K562 (cell line): ENCODE data around the gene HPSE2. TPM values are rescaled to one million over a fixed set of nuclear protein-coding genes. Genes with fewer than 3 reads are reported as not detected.

Experiments
- HDAC1 ChIP-seq, 2 experiments: fragments of 450-650 bp; IDR thresholded peaks; 2 replicates each; pipeline ENCODE4 v1.6.1; 2016 to 2017; ENCODE audit warnings: inconsistent platforms in 1 of 2, mild to moderate bottlenecking in 1 of 2, moderate library complexity in 1 of 2
- RNF2 ChIP-seq: sonication (generic); IDR thresholded peaks from 2 replicates; pipeline ENCODE4 v1.6.1; 2016
- ZNF444 ChIP-seq: fragments of 250-450 bp; sonication (Bioruptor Pico); IDR thresholded peaks from 2 replicates; pipeline ENCODE4 v1.4.0; 2020; ENCODE audit warnings: mild to moderate bottlenecking, moderate library complexity
- polyA plus RNA-seq, 8 experiments: library from polyadenylated mRNA; depleted of rRNA in 4 of 8; stranded (reverse) in 5 of 8; unstranded in 3 of 8; fragments of >200 nt; fragmentation: Nextera tagmentation in 2 of 8; fragmentation: Illumina TruSeq in 1 of 8; extraction: Ambion mirVana in 2 of 8; extraction: Trizol in 1 of 8; gene quantifications; 2 replicates each; pipeline versions ENCODE4 v1.2.1 to v1.2.3, GENCODE V29; 2011 to 2014; ENCODE audit warnings: inconsistent platforms in 1 of 8, missing spikeins in 1 of 8
- total RNA-seq, 7 experiments: library from RNA; depleted of rRNA in 6 of 7; stranded (reverse); fragments of >200 nt in 6 of 7; fragmentation: Illumina TruSeq in 2 of 7; extraction: Trizol in 2 of 7; gene quantifications; 2 replicates each; pipeline versions ENCODE4 v1.2.1 to v1.2.3, GENCODE V29; 2011 to 2021; ENCODE audit warnings: low replicate concordance in 1 of 7
- TF ChIP-seq, protein P1 (sequence below): fragments of 450-650 bp; IDR thresholded peaks from 2 replicates; pipeline ENCODE4 v1.6.1; 2016; ENCODE audit warnings: mild to moderate bottlenecking, moderate library complexity

Gene HPSE2
- total and polyA plus RNA-seq, 9 of the 15 experiments (the other 6 are each of a cell fraction or from before 2014, with no cell fraction given) = 0.03 to 0.10 (median 0.04) TPM; not detected in 2

DNA sequence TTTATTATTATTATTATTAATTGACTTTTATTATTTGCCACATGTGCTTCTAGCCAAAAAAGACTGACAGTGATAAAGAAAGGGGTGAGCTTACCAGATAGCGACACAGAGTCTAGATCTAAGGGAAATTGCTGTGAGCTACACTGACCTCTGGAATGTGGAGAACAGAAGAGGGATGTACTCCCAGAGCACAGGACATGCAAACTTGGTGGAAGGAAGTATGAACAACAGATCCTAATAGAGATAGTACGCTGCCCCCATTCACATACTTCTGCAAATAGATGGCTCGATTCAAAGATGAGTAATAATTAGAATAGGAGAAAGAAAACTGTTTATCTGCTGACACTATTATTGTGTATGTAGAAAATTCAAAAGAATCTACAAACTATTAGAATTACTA lies 679.6 kb downstream of the HPSE2 start (continued):
- TF ChIP-seq, protein P1, sequence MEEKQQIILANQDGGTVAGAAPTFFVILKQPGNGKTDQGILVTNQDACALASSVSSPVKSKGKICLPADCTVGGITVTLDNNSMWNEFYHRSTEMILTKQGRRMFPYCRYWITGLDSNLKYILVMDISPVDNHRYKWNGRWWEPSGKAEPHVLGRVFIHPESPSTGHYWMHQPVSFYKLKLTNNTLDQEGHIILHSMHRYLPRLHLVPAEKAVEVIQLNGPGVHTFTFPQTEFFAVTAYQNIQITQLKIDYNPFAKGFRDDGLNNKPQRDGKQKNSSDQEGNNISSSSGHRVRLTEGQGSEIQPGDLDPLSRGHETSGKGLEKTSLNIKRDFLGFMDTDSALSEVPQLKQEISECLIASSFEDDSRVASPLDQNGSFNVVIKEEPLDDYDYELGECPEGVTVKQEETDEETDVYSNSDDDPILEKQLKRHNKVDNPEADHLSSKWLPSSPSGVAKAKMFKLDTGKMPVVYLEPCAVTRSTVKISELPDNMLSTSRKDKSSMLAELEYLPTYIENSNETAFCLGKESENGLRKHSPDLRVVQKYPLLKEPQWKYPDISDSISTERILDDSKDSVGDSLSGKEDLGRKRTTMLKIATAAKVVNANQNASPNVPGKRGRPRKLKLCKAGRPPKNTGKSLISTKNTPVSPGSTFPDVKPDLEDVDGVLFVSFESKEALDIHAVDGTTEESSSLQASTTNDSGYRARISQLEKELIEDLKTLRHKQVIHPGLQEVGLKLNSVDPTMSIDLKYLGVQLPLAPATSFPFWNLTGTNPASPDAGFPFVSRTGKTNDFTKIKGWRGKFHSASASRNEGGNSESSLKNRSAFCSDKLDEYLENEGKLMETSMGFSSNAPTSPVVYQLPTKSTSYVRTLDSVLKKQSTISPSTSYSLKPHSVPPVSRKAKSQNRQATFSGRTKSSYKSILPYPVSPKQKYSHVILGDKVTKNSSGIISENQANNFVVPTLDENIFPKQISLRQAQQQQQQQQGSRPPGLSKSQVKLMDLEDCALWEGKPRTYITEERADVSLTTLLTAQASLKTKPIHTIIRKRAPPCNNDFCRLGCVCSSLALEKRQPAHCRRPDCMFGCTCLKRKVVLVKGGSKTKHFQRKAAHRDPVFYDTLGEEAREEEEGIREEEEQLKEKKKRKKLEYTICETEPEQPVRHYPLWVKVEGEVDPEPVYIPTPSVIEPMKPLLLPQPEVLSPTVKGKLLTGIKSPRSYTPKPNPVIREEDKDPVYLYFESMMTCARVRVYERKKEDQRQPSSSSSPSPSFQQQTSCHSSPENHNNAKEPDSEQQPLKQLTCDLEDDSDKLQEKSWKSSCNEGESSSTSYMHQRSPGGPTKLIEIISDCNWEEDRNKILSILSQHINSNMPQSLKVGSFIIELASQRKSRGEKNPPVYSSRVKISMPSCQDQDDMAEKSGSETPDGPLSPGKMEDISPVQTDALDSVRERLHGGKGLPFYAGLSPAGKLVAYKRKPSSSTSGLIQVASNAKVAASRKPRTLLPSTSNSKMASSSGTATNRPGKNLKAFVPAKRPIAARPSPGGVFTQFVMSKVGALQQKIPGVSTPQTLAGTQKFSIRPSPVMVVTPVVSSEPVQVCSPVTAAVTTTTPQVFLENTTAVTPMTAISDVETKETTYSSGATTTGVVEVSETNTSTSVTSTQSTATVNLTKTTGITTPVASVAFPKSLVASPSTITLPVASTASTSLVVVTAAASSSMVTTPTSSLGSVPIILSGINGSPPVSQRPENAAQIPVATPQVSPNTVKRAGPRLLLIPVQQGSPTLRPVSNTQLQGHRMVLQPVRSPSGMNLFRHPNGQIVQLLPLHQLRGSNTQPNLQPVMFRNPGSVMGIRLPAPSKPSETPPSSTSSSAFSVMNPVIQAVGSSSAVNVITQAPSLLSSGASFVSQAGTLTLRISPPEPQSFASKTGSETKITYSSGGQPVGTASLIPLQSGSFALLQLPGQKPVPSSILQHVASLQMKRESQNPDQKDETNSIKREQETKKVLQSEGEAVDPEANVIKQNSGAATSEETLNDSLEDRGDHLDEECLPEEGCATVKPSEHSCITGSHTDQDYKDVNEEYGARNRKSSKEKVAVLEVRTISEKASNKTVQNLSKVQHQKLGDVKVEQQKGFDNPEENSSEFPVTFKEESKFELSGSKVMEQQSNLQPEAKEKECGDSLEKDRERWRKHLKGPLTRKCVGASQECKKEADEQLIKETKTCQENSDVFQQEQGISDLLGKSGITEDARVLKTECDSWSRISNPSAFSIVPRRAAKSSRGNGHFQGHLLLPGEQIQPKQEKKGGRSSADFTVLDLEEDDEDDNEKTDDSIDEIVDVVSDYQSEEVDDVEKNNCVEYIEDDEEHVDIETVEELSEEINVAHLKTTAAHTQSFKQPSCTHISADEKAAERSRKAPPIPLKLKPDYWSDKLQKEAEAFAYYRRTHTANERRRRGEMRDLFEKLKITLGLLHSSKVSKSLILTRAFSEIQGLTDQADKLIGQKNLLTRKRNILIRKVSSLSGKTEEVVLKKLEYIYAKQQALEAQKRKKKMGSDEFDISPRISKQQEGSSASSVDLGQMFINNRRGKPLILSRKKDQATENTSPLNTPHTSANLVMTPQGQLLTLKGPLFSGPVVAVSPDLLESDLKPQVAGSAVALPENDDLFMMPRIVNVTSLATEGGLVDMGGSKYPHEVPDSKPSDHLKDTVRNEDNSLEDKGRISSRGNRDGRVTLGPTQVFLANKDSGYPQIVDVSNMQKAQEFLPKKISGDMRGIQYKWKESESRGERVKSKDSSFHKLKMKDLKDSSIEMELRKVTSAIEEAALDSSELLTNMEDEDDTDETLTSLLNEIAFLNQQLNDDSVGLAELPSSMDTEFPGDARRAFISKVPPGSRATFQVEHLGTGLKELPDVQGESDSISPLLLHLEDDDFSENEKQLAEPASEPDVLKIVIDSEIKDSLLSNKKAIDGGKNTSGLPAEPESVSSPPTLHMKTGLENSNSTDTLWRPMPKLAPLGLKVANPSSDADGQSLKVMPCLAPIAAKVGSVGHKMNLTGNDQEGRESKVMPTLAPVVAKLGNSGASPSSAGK = no peak
- TF ChIP-seq RNF2 = no peak
- no peak for TF ChIP-seq ZNF444
- no peak for TF ChIP-seq HDAC1 (IDR thresholded peaks at IDR 0.05)
